Activated T-helper 9 cell treated with anti-CD3 and anti-CD28 coated beads, Interleukin-2, amount 50 U/mL, for 16 hours (primary cell): ENCODE measurements around the gene PRPF6.
"Not testable (repeated sequence)": the region's sequence is repeated elsewhere in the genome, so short reads cannot be mapped to it uniquely, and the experiment has no call there.

Experiments used
- DNase-seq: peaks from one replicate; pipeline ENCODE4 v3.0.0-alpha.2; 2020; ENCODE audit warnings: low read depth

The PRPF6 gene

DNA sequence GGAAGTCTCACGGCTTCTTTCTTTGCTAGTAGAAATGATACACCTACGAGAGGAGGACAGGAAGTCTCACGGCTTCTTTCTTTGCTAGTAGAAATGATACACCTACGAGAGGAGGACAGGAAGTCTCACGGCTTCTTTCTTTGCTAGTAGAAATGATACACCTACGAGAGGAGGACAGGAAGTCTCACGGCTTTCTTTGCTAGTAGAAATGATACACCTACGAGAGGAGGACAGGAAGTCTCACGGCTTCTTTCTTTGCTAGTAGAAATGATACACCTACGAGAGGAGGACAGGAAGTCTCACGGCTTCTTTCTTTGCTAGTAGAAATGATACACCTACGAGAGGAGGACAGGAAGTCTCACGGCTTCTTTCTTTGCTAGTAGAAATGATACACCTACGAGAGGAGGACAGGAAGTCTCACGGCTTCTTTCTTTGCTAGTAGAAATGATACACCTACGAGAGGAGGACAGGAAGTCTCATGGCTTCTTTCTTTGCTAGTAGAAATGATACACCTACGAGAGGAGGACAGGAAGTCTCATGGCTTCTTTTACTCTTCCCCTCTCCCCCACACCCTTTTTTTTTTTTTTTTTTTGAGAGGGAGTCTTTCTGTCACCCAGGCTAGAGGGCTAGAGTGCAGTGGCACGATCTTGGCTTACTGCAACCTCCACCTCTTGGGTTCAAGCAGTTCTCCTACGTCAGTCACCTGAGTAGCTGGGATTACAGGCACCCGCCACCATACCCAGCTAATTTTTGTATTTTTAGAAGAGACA, 31.6 kb downstream of the PRPF6 start:
- DNase-seq: not testable (repeated sequence)

DNA sequence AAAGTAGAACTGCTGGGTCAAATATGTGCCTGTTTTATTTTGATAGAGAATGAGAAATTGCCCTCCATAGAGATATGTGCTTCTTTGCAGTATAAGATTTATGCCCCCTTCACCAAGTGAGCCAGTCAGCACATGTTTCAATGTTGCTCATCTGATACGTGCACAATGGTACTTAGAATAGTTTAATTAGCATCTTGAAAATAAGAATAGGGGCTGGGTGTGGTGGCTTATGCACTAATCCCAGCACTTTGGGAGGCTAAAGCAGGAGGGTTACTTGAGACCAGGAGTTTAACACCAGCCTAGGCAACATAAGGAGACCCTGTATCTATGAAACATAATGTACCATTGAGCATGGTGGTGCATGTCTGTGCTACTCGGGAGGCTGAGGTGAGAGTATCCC, 34.7 kb downstream of the PRPF6 start:
- DNase-seq: no peak

DNA sequence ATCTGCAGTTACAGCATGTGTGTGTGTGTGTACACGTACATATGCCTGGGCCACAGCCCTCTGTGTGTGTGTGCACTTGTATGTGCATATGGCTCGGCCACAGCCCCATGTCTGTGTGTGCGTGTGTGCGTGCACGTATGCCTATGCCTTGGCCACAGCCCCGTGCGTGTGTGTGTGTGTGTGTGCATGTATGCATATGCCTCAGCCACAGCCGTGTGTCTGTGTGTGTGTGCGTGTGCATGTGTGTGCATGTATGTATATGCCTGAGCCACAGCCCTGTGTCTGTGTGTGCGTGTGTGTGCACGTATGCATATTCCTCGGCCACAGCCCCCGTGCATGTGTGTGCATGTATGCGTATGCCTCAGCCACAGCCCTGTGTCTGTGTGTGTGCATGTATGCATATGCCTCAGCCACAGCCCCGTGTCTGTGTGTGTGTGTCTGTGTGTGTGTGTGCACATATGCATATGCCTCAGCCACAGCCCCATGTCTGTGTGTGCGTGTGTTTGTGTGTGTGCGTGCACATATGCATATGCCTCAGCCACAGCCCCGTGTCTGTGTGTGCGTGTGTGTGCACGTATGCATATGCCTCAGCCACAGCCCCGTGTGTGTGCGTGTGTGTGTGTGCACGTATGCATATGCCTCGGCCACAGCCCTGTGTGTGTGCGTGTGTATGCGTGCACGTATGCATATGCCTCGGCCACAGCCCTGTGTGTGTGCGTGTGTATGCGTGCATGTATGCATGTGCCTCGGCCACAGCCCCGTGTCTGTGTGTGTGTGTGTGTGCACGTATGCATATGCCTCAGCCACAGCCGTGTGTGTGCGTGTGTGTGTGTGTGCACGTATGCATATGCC, 40.4 kb downstream of the PRPF6 start:
- DNase-seq: no peak

DNA sequence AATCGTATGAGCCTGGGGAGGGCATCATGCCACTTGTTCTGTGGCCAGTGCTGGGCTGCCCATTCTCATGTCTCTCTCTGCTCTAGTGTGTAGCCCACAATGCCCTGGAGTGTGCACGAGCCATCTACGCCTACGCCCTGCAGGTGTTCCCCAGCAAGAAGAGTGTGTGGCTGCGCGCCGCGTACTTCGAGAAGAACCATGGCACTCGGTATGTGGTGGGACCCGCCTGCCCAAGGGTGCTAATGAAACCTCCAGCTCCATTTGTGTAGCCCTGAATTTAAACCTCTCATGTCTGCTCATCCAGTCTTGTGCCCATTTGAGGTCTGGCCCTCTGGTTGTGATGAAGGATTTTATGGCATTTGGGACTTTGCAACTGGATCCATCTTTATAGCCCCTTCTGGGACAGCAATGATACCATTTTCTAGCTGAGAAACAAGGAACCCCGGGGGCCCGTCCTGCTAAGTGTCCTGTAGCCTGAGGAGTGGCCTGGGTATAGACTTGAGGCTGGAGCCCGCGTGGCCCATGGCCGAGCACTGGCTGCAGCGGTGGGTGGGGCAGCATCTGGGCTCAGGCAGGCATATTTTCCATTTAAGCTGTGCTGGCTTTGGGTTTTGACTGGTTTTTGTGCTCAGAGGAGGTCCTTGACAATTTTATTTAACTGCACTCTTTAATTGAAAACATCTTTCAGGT, 41.9 kb downstream of the PRPF6 start:
- no peak for DNase-seq

- DNase-seq: no peak
Measured at GRCh38 chr20:64023361-64024140, 42.6 kb downstream of the PRPF6 start.

GRCh38 chr20:64024141-64024990, 43.4 kb downstream of the PRPF6 start:
- DNase-seq: no peak

GRCh38 chr20:64025101-64025825, 44.3 kb downstream of the PRPF6 start:
- no peak for DNase-seq

DNA sequence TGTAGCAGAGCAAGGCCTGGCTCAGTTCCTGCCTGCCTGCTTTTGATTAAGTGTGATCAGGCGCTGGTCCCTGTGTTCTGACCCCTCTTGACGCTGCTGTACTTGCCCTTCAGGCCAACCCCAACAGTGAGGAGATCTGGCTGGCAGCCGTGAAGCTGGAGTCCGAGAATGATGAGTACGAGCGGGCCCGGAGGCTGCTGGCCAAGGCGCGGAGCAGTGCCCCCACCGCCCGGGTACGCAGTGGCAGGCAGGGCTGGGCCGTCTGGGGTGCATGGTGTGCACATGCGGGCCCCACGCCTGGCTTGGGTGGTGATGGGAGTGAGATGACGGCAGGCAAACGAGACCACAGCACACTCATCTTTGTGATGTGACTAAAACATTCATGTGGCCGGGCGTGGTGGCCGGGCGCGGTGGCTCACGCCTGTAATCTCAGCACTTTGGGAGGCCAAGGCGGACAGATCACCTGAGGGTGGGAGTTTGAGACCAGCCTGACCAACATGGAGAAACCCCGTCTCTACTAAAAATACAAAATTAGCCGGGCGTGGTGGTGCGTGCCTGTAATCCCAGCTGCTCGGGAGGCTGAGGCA, 45.0 kb downstream of the PRPF6 start:
- no peak for DNase-seq

GRCh38 chr20:64027981-64028685, 47.2 kb downstream of the PRPF6 start:
- DNase-seq: no peak

GRCh38 chr20:64029293-64030117, 48.6 kb downstream of the PRPF6 start:
- no peak for DNase-seq

GRCh38 chr20:64030371-64031134, 49.6 kb downstream of the PRPF6 start:
- DNase-seq: no peak

DNA sequence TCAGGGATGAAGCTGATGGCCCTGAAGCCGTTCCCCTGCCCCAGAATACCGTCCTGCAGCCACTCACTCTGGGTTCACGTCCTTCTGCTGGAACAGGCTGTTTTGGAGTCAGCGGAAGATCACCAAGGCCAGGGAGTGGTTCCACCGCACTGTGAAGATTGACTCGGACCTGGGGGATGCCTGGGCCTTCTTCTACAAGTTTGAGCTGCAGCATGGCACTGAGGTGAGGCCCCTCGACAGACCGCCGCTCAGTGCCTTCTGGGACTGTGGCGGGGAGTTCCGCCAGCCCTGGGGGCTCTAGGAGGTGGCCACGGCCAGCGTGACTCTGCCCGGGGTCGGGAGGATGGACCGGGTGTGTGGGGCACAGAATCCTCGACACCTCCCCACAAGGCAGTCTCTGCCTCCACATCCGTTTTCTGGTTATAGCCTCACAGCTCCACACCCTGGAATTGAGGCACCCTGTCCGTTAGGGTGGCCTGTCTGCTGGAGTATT, 50.9 kb downstream of the PRPF6 start:
- no peak for DNase-seq

- DNase-seq: no peak
Measured at GRCh38 chr20:64032706-64033624, 52.0 kb downstream of the PRPF6 start.

GRCh38 chr20:64033981-64034493, 53.1 kb downstream of the PRPF6 start:
- DNase-seq: no peak

GRCh38 chr20:64035066-64035932, 54.4 kb downstream of the PRPF6 start:
- no peak for DNase-seq
